HG03439 (cell line): ENCODE measurements around the gene PYROXD2.
"Not testable (repeated sequence)": the region's sequence is repeated elsewhere in the genome, so short reads cannot be mapped to it uniquely, and the experiment has no call there.

Experiments
- ATAC-seq: cut with Tn5 transposase; IDR thresholded peaks from one replicate; pipeline ENCODE4 v1.9.1; 2021; ENCODE audit warnings: mild to moderate bottlenecking, moderate library complexity; ENCODE audit not compliant: unreplicated experiment

PYROXD2 gene

GRCh38 chr10:98396096-98397063, 18.6 kb downstream of the PYROXD2 start:
- no peak for ATAC-seq

GRCh38 chr10:98394851-98395440, 20.0 kb downstream of the PYROXD2 start:
- ATAC-seq = no peak

DNA sequence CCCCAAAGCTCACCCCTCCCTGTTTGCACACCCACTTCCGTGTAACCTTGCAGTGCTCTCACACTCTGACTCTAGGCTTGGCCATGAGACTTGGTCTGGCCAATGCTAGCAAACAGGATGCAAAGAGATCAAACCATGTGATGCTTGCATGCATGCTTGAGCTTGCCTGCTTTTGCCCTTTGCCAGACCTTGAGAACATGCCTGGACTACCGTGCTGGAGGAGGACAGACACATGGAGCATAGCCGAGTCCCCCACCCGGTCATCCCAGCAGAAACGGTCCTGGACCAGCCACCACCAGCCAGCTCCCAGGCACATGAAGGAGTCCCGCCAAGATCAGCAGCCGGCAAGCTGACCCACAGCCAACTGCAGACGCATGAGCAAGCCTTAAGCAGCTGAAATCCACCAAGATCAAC, 23.4 kb downstream of the PYROXD2 start:
- no peak for ATAC-seq

DNA sequence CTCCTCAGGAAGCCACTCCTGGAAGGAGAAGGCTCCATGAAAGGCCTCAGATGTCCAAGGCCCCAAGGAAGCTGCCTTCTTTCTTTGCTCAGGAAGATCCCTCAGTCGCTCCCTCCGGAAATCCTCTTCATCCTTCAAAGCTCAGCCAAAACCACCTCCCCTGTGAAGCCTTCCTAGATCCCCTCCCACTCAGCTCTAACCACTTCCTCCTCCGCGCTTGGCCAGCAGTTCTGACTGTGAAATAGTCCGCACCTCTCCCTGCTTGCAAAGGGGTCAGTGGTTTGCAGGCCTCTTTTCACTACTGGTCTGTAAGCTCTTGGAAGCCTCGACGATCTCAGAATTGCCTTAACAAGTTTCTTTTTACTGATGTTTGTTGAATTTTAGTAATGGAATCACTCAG, 23.9 kb downstream of the PYROXD2 start:
- ATAC-seq = no peak

- no peak for ATAC-seq
These were observed 24.6 kb downstream of the PYROXD2 start for GRCh38 chr10:98390406-98390805.

DNA sequence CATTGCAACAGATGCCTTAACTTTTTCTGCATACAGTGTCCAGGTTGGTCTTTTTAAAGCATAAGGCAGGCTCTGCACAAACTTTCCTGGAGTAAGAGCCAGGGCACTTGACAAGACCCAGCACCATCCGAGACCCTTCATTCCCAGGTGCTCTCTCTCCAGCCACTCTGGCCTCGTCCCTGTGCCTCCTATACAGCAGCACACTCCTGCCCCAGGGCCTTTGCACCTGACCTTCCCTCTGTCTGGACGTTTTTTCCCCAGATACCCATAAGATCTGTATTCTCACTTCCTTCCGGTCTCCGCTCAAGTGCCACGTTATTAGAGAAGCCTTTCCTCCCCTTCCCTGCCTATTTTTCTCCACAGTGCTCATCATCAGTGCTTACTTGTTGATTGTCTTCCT, 25.6 kb downstream of the PYROXD2 start:
- ATAC-seq = no peak

DNA sequence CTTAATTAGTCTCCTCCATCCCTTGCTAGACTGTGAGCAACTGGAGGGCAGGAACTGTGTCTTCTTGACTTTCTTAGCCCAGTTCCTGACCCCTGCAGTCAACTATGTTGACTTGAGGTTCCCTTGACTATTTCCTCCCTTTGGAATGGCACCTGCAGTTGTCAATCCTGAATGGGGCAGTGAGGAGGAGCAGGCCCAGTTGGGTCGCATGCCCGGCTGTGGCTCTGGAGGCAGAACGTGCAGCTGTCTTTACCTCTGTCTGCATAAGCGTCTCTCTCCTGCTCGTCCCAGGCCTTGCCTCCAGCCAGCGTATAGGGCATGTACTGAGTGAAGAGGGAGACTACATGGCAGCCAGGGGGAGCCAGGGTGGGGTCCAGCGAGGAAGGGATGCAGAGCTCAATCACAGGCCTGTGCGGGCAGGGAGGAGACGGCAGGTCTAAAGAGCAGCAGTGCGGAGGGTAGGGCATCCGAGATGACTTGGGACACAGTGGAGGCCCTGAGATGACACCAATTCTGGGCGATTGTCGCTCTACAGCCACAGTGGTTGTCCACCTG, 26.8 kb downstream of the PYROXD2 start:
- ATAC-seq = no peak

DNA sequence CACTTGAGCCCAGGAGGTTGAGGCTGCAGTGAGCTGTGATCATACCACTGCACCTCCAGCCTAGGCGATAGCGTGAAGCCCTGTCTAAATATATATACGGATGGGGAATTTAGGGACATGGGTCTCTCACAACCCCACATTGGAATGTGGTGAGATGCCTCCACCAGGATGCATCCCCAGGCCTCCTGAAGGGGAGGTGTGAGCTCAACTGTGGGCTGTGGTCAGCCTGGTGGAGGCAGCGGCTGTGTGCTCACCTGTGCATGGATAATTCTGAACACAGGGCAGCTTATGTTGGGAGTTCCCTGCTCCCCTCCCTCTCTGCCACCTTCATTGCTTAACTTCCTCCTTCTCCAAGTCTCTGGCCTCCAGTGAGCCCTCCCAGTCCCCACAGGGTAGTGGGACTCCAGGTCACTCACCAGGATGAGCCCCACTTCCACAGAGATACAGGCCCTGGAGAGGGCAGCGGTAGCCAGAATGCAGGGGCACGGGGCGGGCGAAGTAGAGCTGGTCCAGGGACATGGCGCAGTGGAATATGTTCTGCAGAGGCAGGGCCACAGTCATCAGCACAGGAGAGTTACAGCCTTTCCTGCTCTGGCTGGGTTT, 30.4 kb downstream of the PYROXD2 start:
- ATAC-seq = no peak

DNA sequence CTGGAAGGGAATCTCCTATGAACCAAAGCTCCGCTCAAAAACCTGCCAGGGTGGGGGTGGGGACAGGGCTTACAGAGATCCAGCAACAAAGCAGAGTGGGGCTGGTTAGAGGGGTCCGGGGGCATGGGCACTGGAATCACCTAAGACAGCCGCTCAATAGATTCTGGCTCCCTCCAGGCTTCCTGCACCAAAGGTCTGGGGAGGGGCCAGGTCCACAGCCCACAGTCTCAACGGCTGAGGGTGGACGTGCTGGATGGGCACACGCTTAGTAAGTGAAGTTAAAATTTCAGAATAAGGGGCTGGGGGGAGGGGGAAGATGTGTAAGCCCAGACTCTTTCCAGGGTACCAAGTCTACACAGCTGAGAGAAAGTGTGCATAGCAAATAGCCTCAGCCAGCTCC, 31.1 kb downstream of the PYROXD2 start:
- ATAC-seq = no peak

GRCh38 chr10:98383134-98383667, 31.8 kb downstream of the PYROXD2 start:
- ATAC-seq = not testable (repeated sequence)

DNA sequence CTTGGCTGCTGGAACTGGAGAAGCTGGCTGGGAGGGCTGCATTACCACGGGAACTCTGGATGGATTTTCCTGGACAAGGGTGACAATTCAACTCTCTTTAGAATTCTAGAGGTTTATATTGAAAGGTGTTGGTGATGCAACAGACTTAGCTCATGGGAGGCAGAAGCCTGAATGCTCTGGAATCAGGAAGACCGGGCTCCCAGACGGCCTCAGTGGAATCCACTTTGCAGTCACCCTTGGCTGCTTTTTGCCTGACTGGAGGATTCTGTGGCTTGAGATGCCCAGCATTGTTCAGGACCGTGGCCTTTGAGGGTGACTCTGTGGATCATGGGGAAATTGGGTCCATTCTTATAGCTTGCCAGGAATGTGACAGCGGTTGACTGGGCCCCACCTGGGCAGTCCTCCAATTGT, 32.3 kb downstream of the PYROXD2 start:
- ATAC-seq = no peak

- ATAC-seq = no peak
These were observed 34.3 kb downstream of the PYROXD2 start for GRCh38 chr10:98380493-98381339.

- no peak for ATAC-seq
These were observed 36.3 kb downstream of the PYROXD2 start for GRCh38 chr10:98378722-98379121.

DNA sequence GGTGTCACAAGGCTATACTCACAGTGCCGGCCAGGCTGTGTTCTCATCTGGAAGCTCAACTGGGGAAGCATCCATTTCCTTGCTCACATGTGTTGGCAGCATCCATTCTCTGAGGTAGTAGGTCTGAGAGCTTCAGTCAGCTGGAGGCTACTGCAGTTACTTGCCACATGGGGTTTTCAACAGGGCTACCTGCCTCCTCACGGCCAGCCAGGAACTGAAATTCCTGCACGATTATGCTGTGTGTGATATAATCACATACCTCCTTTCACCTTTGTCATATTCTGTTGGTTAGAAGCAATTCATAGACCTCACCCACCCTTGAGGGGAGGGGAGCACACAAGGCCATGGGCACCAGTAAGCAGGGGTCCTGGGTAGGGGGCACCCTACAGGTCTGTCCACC, 37.4 kb downstream of the PYROXD2 start:
- ATAC-seq = no peak

- ATAC-seq = no peak
These were observed 38.0 kb downstream of the PYROXD2 start for GRCh38 chr10:98377001-98377400.

- ATAC-seq = no peak
These were observed 38.5 kb downstream of the PYROXD2 start for GRCh38 chr10:98376485-98376884.

- ATAC-seq = no peak
These were observed 40.6 kb downstream of the PYROXD2 start for GRCh38 chr10:98374217-98374985.

DNA sequence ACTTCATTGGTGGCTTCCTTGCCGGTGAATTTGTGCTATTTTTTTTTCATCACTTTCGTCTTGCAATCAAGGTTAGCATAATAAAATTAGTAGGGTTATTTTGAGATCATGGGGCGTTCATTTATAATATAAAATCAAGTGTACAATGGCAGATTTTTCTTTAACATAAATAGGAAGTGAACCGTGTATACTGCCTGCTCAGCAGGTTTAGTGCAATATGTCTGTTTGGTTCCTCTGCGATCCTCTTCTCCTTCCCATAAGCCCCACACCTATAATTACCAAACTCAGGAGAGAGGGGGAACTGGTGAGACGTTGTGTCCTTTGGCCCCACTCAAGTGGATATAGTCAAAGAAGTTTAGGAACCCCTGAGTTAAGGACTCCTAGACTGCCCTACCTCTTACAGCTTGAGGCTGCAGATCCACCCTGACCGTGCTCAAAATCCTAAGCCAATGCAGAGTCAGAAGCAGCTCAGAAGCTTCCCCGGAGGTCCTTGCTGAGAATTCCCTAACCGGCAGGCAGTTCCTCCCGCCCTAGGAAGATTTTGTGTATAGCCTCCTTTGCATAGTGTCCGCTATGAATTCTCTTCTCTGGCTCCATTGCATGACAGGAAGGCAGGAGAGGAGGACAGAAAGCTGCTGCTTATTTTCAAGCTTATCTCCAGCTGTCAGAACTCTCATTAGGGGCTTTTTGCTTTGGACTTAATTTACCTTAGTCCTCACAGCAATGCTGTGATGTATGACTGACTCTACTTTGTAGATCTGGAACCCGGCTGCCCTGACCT, 41.5 kb downstream of the PYROXD2 start:
- ATAC-seq = no peak
